ENCODE measurements around the gene ZSWIM1. TPM values are rescaled to one million over a fixed set of nuclear protein-coding genes. Genes with fewer than 3 reads are reported as not detected.

The ZSWIM1 gene
- total RNA-seq, 1 experiment from 2014 or later = 7.6 TPM

GRCh38 chr20:45833883-45834796, 46.9 kb upstream of the ZSWIM1 start:
- CTCF ChIA-PET = interaction anchor here (1.0 kb wide), 1 partner anchor 136 kb away, joined by 3 read pairs; no protein-coding TSS in a partner anchor
- no peaks in the 10 kb centered on the region for H3K9me3 Mint-ChIP-seq (ENCODE audit: unreplicated experiment)
- peak; percentile 60 for DNase-seq (ENCODE audit: unreplicated experiment)
- POLR2A ChIA-PET = interaction anchor here (0.6 to 3.8 kb wide), 30 partner anchors 8 to 556 kb away, joined by 3 to 29 read pairs (median 4); partner anchors contain the start of genes DNTTIP1, PCIF1, PIGT and UBE2C
- H3K27me3 Mint-ChIP-seq (ENCODE audit: insufficient read depth, unreplicated experiment) = no peaks in the 10 kb centered on the region
- no peak for TF ChIP-seq CTCF (IDR thresholded peaks at IDR 0.05; ENCODE audit: unreplicated experiment)
- peak overlapping the region; percentile 84 for H3K27ac Mint-ChIP-seq (ENCODE audit: low read depth, unreplicated experiment)
- intact Hi-C loops (cut with micrococcal nuclease) = loop anchor here (10.0 kb wide), 1 partner anchor 51 kb away; the partner anchor contains the start of genes SPATA25 and ZSWIM1
- H3K4me3 Mint-ChIP-seq (ENCODE audit: unreplicated experiment) = peak overlapping the region; percentile 80
- BruUV-seq (replicated peaks) = no TSS peak
- peaks cover 26% of the 10 kb centered on the region for H3K4me1 Mint-ChIP-seq (ENCODE audit: insufficient read depth, unreplicated experiment)
- H3K36me3 Mint-ChIP-seq (ENCODE audit: insufficient read depth, unreplicated experiment) = peaks cover 14% of the 10 kb centered on the region

GRCh38 chr20:45834797-45835161, 46.2 kb upstream of the ZSWIM1 start:
- peak overlapping the region; percentile 80 for H3K4me3 Mint-ChIP-seq (ENCODE audit: unreplicated experiment)
- H3K9me3 Mint-ChIP-seq (ENCODE audit: unreplicated experiment) = no peaks in the 10 kb centered on the region
- TF ChIP-seq CTCF (IDR thresholded peaks at IDR 0.05; ENCODE audit: unreplicated experiment) = no peak
- peaks cover 17% of the 10 kb centered on the region for H3K36me3 Mint-ChIP-seq (ENCODE audit: insufficient read depth, unreplicated experiment)
- H3K27me3 Mint-ChIP-seq (ENCODE audit: insufficient read depth, unreplicated experiment) = no peaks in the 10 kb centered on the region
- peak overlapping the region; percentile 27 for H3K27ac Mint-ChIP-seq (ENCODE audit: low read depth, unreplicated experiment)
- CTCF ChIA-PET = interaction anchor here (1.0 kb wide), 1 partner anchor 135 kb away, joined by 3 read pairs; no protein-coding TSS in a partner anchor
- no peak for DNase-seq (ENCODE audit: unreplicated experiment)
- POLR2A ChIA-PET = interaction anchor here (0.6 to 3.8 kb wide), 19 partner anchors 10 to 556 kb away, joined by 3 to 29 read pairs (median 5); partner anchors contain the start of genes DNTTIP1, PCIF1, UBE2C and WFDC3
- intact Hi-C loops (cut with micrococcal nuclease) = loop anchor here (10.0 kb wide), 1 partner anchor 50 kb away; the partner anchor contains the start of genes SPATA25 and ZSWIM1
- H3K4me1 Mint-ChIP-seq (ENCODE audit: insufficient read depth, unreplicated experiment) = peaks cover 26% of the 10 kb centered on the region
- TSS peak; percentile 55 for BruUV-seq (replicated peaks)

- Mint-ChIP-seq H3K9me3 (ENCODE audit: unreplicated experiment) (no peaks in the 10 kb centered on the region), H3K36me3 (ENCODE audit: insufficient read depth, unreplicated experiment) (peaks cover 23% of the 10 kb centered on the region), H3K27ac (ENCODE audit: low read depth, unreplicated experiment) (peak overlapping the region; percentile 51), H3K4me3 (ENCODE audit: unreplicated experiment) (peak overlapping the region; percentile 80), H3K4me1 (ENCODE audit: insufficient read depth, unreplicated experiment) (peaks cover 26% of the 10 kb centered on the region), H3K27me3 (ENCODE audit: insufficient read depth, unreplicated experiment) (no peaks in the 10 kb centered on the region)
- TF ChIP-seq CTCF (IDR thresholded peaks at IDR 0.05; ENCODE audit: unreplicated experiment) = no peak
- no TSS peak for BruUV-seq (replicated peaks)
- intact Hi-C loops (cut with micrococcal nuclease) = loop anchor here (10.0 kb wide), 1 partner anchor 49 kb away; the partner anchor contains the start of genes SPATA25 and ZSWIM1
- DNase-seq (ENCODE audit: unreplicated experiment) = no peak
- POLR2A ChIA-PET = interaction anchor here (0.6 to 3.8 kb wide), 7 partner anchors 9 to 119 kb away, joined by 3 to 27 read pairs (median 4); partner anchors contain the start of genes CTSA, NEURL2 and ZSWIM1
- CTCF ChIA-PET = interaction anchor here (0.6 to 1.0 kb wide), 4 partner anchors 11 to 1241 kb away, joined by 3 to 4 read pairs (median 4); no protein-coding TSS in a partner anchor
Observed at GRCh38 chr20:45835329-45835765, 45.7 kb upstream of the ZSWIM1 start.

Data from MCF 10A (cell line).